ENCODE measurements around the gene CHRNA9.
"Not testable (repeated sequence)": the region's sequence is repeated elsewhere in the genome, so short reads cannot be mapped to it uniquely, and the experiment has no call there.

The CHRNA9 gene

GRCh38 chr4:40334591-40335524 is at the start of gene CHRNA9:
TSS of gene CHRNA9 (plus strand) at chr4:40335333. CDS start at chr4:40335468, 135 bp downstream.
- no peak for DNase-seq

GRCh38 chr4:40285692-40286091 is 49.4 kb upstream of the CHRNA9 start:
- DNase-seq: no peak

GRCh38 chr4:40288566-40288965 is 46.6 kb upstream of the CHRNA9 start:
- DNase-seq: no peak

- DNase-seq: no peak
These were observed 45.6 kb upstream of the CHRNA9 start for GRCh38 chr4:40289366-40290188.

GRCh38 chr4:40290611-40291186 is 44.4 kb upstream of the CHRNA9 start:
- DNase-seq: not testable (repeated sequence)

- no peak for DNase-seq
These were observed 42.8 kb upstream of the CHRNA9 start for GRCh38 chr4:40292313-40292759.

GRCh38 chr4:40294339-40294738 is 40.8 kb upstream of the CHRNA9 start:
- DNase-seq: no peak

- DNase-seq: peak; percentile 58
These were observed 40.1 kb upstream of the CHRNA9 start for GRCh38 chr4:40295030-40295429.

- DNase-seq: no peak
These were observed 39.6 kb upstream of the CHRNA9 start for GRCh38 chr4:40295572-40295971.

GRCh38 chr4:40299126-40299525 is 36.0 kb upstream of the CHRNA9 start:
- no peak for DNase-seq

- DNase-seq: no peak
These were observed 35.3 kb upstream of the CHRNA9 start for GRCh38 chr4:40299811-40300292.

GRCh38 chr4:40300371-40301162 is 34.6 kb upstream of the CHRNA9 start:
- DNase-seq: no peak

- no peak for DNase-seq
These were observed 33.5 kb upstream of the CHRNA9 start for GRCh38 chr4:40301603-40302002.

GRCh38 chr4:40303751-40304150 is 31.4 kb upstream of the CHRNA9 start:
- no peak for DNase-seq

- DNase-seq: no peak
These were observed 29.6 kb upstream of the CHRNA9 start for GRCh38 chr4:40305328-40306170.

- DNase-seq: no peak
These were observed 28.9 kb upstream of the CHRNA9 start for GRCh38 chr4:40306226-40306625.

GRCh38 chr4:40306976-40307375 is 28.2 kb upstream of the CHRNA9 start:
- DNase-seq: no peak

- no peak for DNase-seq
These were observed 27.3 kb upstream of the CHRNA9 start for GRCh38 chr4:40307627-40308497.

- DNase-seq: no peak
These were observed 26.5 kb upstream of the CHRNA9 start for GRCh38 chr4:40308528-40309122.

- DNase-seq: peak; percentile 95
These were observed 25.8 kb upstream of the CHRNA9 start for GRCh38 chr4:40309250-40309774.

All from eye (tissue), 1 donor.